Duodenal mucosa (tissue), 2 donors: ENCODE data around the gene PEX5L.

Source experiments
- H3K27ac ChIP-seq: one replicate; pipeline ENCODE4 v1.7.0; 2013; ENCODE audit warnings: low read depth, low read length
- H3K27me3 ChIP-seq, 2 donors: one replicate each; pipeline ENCODE4 v1.7.0; 2013; ENCODE audit warnings: low read length in 2 of 2, control low read depth in 1 of 2; ENCODE audit not compliant: insufficient read depth in 2 of 2, control insufficient read depth in 1 of 2
- H3K36me3 ChIP-seq, 2 donors: one replicate each; pipeline ENCODE4 v1.7.0; 2013; ENCODE audit warnings: low read length in 2 of 2, control low read depth in 1 of 2; ENCODE audit not compliant: insufficient read depth in 2 of 2, control insufficient read depth in 1 of 2
- H3K4me1 ChIP-seq, 2 donors: one replicate each; pipeline ENCODE4 v1.7.0; 2013; ENCODE audit warnings: low read length in 2 of 2, control low read depth in 1 of 2; ENCODE audit not compliant: insufficient read depth in 2 of 2, control insufficient read depth in 1 of 2
- H3K4me3 ChIP-seq, 2 donors: one replicate each; pipeline ENCODE4 v1.7.0; 2013; ENCODE audit warnings: low read length in 2 of 2, low read depth in 1 of 2
- H3K9ac ChIP-seq, 2 donors: one replicate each; pipeline ENCODE4 v1.7.0; 2013; ENCODE audit warnings: low read length in 2 of 2, low read depth in 1 of 2
- H3K9me3 ChIP-seq, 2 donors: one replicate each; pipeline ENCODE4 v1.7.0; 2013; ENCODE audit warnings: low read length in 2 of 2, control low read depth in 1 of 2; ENCODE audit not compliant: control insufficient read depth in 1 of 2

Gene PEX5L, protein sequence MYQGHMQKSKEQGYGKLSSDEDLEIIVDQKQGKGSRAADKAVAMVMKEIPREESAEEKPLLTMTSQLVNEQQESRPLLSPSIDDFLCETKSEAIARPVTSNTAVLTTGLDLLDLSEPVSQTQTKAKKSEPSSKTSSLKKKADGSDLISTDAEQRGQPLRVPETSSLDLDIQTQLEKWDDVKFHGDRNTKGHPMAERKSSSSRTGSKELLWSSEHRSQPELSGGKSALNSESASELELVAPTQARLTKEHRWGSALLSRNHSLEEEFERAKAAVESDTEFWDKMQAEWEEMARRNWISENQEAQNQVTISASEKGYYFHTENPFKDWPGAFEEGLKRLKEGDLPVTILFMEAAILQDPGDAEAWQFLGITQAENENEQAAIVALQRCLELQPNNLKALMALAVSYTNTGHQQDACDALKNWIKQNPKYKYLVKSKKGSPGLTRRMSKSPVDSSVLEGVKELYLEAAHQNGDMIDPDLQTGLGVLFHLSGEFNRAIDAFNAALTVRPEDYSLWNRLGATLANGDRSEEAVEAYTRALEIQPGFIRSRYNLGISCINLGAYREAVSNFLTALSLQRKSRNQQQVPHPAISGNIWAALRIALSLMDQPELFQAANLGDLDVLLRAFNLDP

DNA sequence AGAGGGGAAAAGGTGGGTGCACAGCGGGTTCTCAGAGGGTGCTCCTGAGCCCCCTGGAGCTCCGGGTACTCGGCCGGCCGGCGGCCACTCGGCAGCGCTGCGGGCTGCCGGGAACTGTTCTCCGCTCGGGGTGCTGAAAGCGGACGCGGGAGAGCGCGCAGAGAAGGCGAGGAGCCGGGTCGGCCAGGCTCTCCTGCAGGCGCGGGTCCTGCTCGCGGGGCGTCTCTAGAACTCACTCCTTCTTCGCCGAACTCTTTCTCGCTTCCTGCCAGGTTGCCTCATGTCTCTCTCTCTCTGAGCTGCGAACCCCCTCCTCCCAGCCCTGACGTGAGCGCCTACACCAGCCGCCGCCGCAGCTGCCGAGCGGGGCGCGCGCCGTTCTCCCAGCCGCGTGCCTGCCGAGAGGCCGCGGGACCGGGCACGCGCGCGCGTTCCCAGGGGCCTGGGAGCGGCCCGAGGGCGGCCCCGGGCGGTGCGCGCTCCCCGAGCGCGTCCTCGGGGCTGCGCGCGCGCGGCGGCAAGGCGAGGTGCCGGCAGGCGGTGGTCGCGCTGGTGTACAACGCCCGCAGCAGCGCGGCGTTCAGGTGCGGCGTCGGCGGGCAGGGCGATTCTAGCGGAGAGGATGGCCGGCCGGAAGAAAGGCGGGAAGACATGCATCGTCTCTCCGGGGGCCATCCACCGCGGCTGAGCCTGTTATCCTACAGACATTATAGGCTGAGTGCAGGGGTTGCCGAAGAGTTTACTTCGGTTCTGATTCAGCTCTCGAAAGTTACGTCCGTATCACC lies at the start of gene PEX5L:
TSS of gene PEX5L (minus strand) at position 267 of the 785 bp plus-strand sequence. CDS start 338 bp downstream, outside the sequence.
- Histone ChIP-seq H3K27ac (no peak within 1 kb of the TSS), H3K4me3 (no peak within 1 kb of the TSS), H3K27me3 (peaks cover 19 to 32% of the 10 kb centered on the region in 2 donors), H3K9me3 (no peaks in the 10 kb centered on the region), H3K9ac (no peak within 1 kb of the TSS), H3K36me3 (no peaks in the 10 kb centered on the region), H3K4me1 (peaks cover 0 to 4% of the 10 kb centered on the region in 2 donors)

GRCh38 chr3:180085122-180085710 lies 48.5 kb upstream of the PEX5L start:
- Histone ChIP-seq H3K36me3 (no peaks in the 10 kb centered on the region), H3K9ac (no peak overlapping the region), H3K4me3 (no peak overlapping the region), H3K9me3 (no peaks in the 10 kb centered on the region), H3K27ac (no peak overlapping the region), H3K4me1 (no peaks in the 10 kb centered on the region), H3K27me3 (no peaks in the 10 kb centered on the region)

DNA sequence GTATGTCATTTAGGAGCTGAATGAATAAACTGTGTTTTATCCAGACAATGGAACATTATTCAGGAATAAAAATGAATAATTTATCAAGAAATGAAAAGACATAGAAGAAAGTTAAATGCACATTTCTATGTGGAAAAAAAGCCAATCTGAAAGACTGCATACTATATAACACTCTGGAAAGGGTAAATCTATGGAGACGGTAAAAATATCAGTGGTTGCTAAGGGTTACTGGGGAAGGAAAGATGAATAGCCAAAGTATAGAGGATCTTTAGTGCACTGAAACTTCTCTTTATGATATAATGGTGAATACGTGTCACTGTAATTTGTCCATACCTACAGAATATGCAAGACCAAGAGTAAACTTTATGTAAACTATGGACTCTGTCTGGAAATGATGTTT lies 46.0 kb upstream of the PEX5L start:
- no peaks in the 10 kb centered on the region for H3K4me1 ChIP-seq
- no peaks in the 10 kb centered on the region for H3K9me3 ChIP-seq
- no peaks in the 10 kb centered on the region for H3K36me3 ChIP-seq
- no peaks in the 10 kb centered on the region for H3K27me3 ChIP-seq
- no peak overlapping the region for H3K4me3 ChIP-seq
- no peak overlapping the region for H3K27ac ChIP-seq
- H3K9ac ChIP-seq = no peak overlapping the region

DNA sequence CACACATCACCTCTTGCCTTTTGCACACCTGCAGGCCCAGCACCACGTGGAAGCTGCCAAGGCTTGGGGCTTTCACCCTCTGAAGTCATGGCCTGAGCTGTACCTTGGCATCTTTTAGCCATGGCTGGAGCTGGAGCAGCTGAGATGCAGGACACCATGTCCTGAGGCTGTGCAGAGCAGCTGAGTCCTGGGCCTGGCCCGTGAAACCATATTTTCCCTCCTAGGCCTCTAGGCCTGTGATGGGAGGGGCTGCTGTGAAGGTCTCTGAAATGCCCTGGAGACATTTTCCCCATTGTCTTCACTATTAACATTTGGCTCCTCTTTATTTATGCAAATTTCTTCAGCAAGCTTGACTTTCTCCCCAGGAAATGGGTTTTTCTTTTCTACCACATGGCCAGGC lies 41.9 kb upstream of the PEX5L start:
- Histone ChIP-seq H3K27me3 (no peaks in the 10 kb centered on the region), H3K9me3 (no peaks in the 10 kb centered on the region), H3K4me3 (no peak overlapping the region), H3K9ac (no peak overlapping the region), H3K4me1 (no peaks in the 10 kb centered on the region), H3K36me3 (no peaks in the 10 kb centered on the region), H3K27ac (no peak overlapping the region)

- H3K27me3 ChIP-seq = no peaks in the 10 kb centered on the region
These were observed 36.8 kb upstream of the PEX5L start for GRCh38 chr3:180073561-180073960.

GRCh38 chr3:180072786-180073185 lies 36.0 kb upstream of the PEX5L start:
- H3K27me3 ChIP-seq = no peaks in the 10 kb centered on the region
- H3K9me3 ChIP-seq = no peaks in the 10 kb centered on the region
- H3K4me1 ChIP-seq = no peaks in the 10 kb centered on the region
- H3K4me3 ChIP-seq = no peak overlapping the region
- no peak overlapping the region for H3K27ac ChIP-seq
- no peak overlapping the region for H3K9ac ChIP-seq
- H3K36me3 ChIP-seq = no peaks in the 10 kb centered on the region

More at GRCh38 chr3:180073561-180073960, 36.8 kb upstream of the PEX5L start:
- Histone ChIP-seq H3K36me3 (no peaks in the 10 kb centered on the region), H3K9ac (no peak overlapping the region), H3K4me3 (no peak overlapping the region), H3K9me3 (no peaks in the 10 kb centered on the region), H3K27ac (no peak overlapping the region), H3K4me1 (no peaks in the 10 kb centered on the region)

- H3K9ac ChIP-seq = no peak overlapping the region
- no peak overlapping the region for H3K4me3 ChIP-seq
- no peaks in the 10 kb centered on the region for H3K36me3 ChIP-seq
- no peaks in the 10 kb centered on the region for H3K4me1 ChIP-seq
- no peaks in the 10 kb centered on the region for H3K27me3 ChIP-seq
- no peak overlapping the region for H3K27ac ChIP-seq
- no peaks in the 10 kb centered on the region for H3K9me3 ChIP-seq
These were observed 34.2 kb upstream of the PEX5L start for GRCh38 chr3:180070925-180071324.

DNA sequence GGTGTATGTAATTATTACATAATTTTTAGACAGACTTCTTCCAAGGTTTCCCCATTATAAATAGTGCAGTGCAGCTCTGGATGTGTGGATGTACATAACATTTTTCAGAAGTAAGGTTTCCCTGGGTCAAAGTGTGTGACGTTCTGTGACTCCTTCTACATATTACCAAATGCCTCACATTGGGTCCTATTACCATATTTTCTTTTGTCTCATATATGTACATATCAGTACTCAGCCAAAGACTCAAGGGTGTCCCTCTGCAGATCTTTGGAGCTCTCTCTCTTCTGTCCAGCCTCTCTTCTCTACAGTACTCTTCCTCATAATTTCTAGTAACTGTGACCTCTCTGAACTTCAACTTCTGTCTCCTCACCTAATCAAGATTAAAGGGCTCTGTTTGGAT lies 31.3 kb upstream of the PEX5L start:
- Histone ChIP-seq H3K27me3 (no peaks in the 10 kb centered on the region), H3K9ac (no peak overlapping the region), H3K4me1 (no peaks in the 10 kb centered on the region), H3K36me3 (no peaks in the 10 kb centered on the region), H3K9me3 (no peaks in the 10 kb centered on the region), H3K4me3 (no peak overlapping the region), H3K27ac (no peak overlapping the region)

DNA sequence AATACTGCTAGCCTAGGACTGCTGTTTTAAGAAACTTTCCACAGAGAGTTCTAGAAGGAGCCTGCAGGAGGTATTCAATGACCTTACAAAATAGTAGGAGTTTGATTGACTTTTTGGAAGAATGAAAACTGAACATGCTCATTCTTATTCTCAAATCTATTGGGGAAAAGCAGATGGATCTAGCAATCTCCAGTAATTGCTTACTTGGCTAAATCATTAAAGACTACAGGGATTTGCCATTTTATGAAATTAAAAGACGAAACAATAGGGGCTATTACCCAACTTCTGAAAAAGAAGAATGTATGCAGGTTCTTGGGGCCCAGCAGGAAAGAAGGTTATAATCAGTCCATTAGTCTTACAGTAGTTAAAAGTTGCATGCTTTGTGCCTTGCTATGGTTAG lies 29.9 kb upstream of the PEX5L start:
- Histone ChIP-seq H3K9ac (no peak overlapping the region), H3K4me3 (no peak overlapping the region), H3K9me3 (no peaks in the 10 kb centered on the region), H3K36me3 (no peaks in the 10 kb centered on the region), H3K4me1 (no peaks in the 10 kb centered on the region), H3K27me3 (no peaks in the 10 kb centered on the region), H3K27ac (no peak overlapping the region)

GRCh38 chr3:180063783-180064182 lies 27.0 kb upstream of the PEX5L start:
- no peak overlapping the region for H3K4me3 ChIP-seq
- no peaks in the 10 kb centered on the region for H3K27me3 ChIP-seq
- no peaks in the 10 kb centered on the region for H3K36me3 ChIP-seq
- H3K4me1 ChIP-seq = no peaks in the 10 kb centered on the region
- H3K27ac ChIP-seq = no peak overlapping the region
- H3K9ac ChIP-seq = no peak overlapping the region
- no peaks in the 10 kb centered on the region for H3K9me3 ChIP-seq
